GM18519 (cell line): Measurements from ENCODE around the gene RO60.

Experiments used
- ATAC-seq: cut with Tn5 transposase; IDR thresholded peaks from one replicate; pipeline ENCODE4 v1.9.1; 2021; ENCODE audit warnings: mild to moderate bottlenecking, moderate library complexity; ENCODE audit not compliant: unreplicated experiment, low FRiP score

Gene RO60

GRCh38 chr1:193060406-193060805 lies 994 bp downstream of the RO60 start:
- ATAC-seq: no peak

DNA sequence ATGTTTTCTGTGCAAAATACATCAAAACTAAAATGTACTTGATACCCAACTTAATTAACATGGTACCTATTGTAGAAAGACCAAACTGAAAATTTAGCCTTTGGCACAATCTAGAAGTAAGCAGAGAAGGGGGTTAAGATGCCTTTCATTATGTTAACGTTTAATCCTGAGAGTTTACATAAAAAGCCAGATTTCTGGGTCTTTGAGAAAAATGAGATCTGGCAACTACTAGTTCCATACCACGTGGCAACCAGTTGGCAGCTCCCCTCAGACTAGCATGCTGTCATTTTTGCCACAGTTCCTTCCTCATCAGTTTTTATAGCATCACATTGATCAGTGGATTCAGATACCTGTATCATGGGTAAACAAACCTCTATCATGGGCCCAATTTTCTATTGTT lies 1.5 kb downstream of the RO60 start:
- ATAC-seq: no peak

DNA sequence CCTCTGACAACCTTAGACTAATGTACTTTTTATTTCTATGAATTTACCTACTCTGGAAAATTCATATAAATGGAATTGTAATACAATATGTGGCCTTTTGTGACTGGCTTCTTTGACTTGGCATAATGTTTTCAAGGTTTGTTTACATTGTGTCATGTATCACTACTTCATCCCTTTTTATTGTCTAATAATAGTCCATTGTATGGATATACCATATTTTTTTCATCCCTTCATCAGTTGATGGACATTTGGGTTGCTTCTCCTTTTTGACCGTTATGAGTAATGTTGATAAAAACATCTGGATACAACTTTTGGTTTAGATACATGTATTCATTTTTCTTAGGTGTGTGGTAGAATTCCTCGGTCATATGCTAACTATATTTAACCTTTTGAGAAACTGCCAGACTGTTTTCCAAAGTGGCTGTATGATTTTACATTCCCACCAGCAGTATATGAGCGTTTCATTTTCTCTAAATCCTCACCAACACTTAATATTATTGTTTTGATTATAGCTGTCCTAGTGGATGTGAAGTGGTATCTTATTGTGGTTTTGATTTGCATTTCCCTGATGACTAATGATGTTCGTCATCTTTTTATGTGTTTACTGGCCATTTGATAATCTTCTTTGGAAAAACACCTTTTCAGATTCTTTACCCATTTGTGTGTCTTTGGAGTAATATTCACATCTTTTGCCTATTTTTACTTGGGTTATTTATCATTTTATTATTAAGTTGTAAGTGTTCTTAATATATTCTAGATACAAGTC lies 3.5 kb downstream of the RO60 start:
- ATAC-seq: no peak

GRCh38 chr1:193065954-193066353 lies 6.5 kb downstream of the RO60 start:
- ATAC-seq: no peak

GRCh38 chr1:193066606-193067005 lies 7.2 kb downstream of the RO60 start:
- no peak for ATAC-seq

DNA sequence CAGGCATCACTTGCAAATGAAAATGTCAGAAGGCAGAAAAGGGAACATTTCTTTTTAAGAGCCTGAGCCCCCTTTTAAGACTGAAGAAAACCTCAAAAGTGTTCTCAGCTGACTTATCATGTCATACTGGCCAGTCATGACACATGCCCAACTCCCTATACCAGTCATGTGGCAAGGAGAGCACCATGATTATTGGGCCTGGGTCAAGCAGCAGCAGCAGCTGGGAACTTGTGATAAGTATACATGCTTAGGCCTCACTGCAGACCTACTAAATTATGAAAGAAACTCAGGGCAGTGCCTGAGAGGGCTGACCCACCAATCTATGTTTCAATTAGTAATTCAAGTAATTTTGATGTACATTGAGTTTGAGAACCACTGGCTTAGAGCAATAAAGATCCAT lies 8.6 kb downstream of the RO60 start:
- ATAC-seq: no peak

DNA sequence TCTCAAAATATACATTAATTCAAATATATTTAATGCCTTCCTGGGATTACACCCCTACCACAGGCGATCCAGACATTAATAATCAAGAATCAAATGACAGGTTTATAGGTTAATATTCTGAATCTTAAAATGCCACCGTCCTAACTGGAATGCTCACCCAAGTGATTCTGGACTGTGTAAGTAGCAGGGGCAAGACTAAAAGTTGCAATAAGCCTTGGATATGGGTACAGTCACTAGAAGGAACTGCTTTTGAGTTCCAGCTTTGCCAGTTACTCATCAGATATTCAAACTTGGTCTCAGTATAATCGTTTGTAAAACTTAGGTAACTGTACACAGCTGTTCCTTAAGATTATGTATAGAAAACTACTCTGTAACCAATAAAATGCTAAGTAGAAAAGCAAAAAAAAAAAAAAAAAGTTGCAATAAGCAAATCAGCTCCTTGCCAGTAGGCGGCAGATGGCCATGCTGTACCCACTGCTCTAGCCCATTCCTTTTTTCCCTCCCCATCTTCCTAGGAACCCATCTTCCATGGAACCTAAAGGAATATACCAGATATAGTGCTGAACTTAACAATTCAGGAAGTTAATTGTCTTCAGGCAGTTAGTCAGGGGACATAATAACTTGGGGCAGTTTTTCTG lies 10.5 kb downstream of the RO60 start:
- no peak for ATAC-seq

DNA sequence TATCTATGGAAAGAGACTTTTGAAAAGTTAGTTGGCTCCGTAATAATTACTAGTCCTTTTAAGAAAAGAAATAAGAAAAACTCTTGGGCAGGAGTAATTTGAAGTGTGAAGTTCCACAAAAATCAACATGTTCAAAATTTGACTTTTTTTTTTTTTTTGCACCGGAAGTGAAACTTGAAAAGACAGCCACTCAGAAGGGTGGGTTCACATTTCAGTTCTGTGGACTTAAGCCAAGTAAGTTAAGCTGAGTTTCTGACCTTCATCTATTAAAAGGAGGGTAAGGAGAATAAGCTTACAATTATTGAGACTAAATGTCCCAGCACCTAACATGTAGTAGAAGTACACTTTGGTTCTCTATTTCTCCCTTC lies 11.0 kb downstream of the RO60 start:
- ATAC-seq: no peak

GRCh38 chr1:193070942-193071341 lies 11.5 kb downstream of the RO60 start:
- no peak for ATAC-seq

DNA sequence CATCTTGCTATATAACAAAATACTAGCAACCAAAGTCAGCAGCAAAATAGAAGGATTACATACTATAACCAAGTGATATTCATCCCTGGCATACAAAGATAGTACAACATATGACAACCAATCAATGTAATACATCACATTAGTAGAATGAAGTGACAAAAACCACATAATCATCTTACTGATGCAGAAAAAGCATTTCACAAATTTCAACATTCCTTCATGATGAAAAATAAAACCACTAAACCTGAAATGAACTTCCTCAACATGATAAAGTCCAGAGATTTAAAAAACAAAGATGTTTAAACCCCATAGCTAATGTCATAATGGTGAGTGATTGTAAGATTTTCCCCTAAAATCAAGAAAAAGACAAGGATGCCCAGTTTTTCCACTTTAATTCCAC lies 18.6 kb downstream of the RO60 start:
- ATAC-seq: no peak

DNA sequence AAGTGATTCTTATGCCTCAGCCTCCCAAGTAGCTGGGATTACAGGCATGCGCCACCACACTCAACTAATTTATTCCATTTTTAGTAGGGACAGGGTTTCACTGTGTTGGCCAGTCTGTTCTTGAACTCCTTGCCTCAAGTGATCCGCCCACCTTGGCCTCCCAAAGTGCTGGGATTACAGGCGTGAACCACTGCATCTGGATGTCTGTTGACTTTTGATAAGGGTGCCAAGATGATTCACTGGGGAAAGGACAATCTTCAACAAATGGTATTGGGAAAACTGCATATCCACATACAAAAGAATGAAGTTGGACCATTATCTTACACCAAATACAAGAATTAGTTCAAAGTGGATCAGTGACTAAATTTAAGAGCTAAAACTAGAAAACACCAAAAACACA lies 19.8 kb downstream of the RO60 start:
- no peak for ATAC-seq

DNA sequence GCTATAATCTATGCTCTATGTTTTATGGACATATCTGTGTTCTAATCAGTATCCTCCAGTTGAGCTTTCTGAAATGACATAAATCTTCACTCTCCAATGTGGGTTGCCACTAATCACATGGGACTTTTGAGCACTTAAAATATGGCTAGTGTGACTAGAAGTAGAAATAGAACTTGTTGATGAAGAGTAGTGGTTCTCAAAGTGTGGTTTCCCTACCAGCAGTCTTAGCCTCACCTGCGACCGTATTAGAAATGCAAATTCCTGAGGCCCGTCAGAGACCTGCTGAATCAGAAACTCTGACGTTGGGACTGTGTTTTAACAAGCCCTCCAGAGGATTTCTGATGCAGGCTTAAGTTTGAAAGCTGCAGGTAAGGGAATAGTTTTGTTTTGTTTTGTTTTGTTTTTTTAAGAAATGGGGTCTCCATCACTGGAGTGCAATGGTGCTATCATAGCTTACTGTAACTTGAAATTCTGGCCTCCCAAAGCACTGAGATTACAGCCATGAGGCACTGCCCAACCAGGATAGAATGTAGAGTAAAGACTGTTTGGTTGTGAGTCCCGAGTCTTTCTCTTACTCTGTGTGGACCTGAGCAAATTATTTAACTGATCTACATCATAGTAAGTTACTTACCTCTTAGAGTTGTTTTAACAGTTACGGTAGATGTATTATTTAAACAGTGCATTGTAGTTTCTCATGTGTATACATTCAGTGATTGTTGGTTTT lies 24.1 kb downstream of the RO60 start:
- peak; percentile 96 for ATAC-seq

DNA sequence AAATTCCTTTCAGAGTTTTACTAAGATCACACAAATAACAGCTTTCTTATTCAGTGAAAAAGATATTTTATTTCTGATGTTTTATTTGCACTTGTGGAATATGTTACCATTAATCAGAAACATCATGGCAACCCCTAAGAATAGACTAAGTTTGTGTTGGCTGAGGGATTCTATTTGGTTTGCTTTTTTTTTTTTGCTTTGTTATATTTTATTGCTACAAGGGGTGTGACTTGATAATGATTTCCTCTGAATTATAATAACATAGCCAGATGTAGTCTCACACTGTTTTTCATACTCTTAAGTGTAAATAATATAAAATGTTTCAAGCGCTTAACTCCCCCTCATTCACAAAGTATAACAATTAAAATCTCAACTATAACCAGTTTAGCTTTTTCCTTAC lies 25.9 kb downstream of the RO60 start:
- ATAC-seq: no peak

DNA sequence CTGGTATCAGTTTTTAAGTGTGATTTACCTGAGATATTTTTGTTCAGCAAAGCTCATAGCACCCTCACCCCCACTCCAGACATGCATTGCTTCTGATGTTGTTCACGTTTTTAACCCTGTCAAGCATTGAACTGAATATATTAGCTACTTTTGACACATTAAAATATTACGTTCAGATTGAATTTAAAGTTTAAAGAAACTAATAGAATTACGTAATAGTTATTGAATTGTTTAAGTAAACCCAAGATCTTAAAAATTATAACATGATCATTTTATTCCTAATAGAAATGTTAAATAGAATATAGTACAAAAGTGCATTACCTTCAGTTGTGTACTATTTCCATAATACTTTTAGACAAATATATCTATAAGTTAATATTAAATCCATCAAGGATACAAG lies 26.9 kb downstream of the RO60 start:
- no peak for ATAC-seq

DNA sequence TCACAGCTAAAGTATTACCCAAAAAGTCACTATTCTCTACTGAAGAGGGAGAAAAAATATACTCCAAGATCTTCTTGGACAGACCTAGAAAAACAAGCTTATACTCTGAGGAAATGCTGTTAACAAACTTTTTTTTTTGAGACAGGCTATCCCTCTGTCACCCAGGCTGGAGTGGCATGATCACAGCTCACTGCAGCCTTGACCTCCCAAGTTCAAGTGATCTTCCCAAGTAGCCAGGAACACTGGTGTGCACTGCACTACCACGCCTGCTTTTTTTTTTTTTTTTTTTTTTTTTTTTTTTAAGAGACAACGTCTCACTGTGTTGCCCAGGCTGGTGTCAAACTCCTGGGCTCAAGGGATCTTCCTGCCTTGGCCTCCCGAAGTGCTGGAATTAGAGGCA lies 28.5 kb downstream of the RO60 start:
- ATAC-seq: no peak

- no peak for ATAC-seq
Measured at GRCh38 chr1:193090865-193091264, 31.5 kb downstream of the RO60 start.

- no peak for ATAC-seq
Measured at GRCh38 chr1:193094112-193094511, 34.7 kb downstream of the RO60 start.

DNA sequence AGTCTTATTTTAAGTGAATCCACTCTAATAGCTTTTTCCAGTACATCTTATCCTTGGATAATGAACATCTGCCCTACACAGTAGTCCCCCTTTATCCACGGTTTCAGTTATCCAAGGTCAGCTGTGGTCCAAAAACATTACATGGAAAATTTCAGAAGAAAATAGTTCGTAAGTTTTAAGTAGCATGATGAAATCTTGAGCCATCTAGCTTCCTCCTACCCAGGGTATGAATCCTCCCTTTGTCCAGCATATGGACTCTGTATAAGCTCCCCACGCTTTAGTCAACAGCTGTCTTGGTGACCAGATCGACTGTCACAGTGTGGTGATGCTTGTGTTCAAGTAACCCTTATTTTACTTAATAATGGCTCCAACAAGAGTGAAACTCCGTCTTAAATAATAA lies 43.2 kb downstream of the RO60 start:
- ATAC-seq: no peak

GRCh38 chr1:193103759-193104501 lies 44.5 kb downstream of the RO60 start:
- no peak for ATAC-seq

DNA sequence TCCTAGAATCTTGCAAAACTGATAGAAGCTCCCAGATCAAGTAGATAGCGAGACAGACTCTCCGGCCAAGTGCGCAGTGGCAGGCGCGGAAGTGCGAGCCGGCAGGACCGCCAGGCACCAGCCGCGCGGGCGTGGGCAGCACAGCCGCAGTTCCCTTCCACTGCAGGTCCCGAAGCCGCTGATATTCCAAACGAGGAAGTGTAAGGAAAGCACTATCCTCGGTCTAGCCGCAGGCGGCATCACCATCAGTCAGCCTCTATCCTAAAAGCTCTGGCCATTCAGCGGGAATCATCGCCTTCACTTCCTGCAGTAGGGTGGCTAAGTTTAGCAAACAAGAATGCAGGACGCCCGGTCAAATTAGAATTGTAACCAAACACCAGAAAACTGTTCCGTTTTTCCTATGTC lies 45.1 kb downstream of the RO60 start:
- peak; percentile 21 for ATAC-seq
